Esophagus squamous epithelium (tissue), 5 donors: ENCODE data around the gene SPA17. TPM values are rescaled to one million over a fixed set of nuclear protein-coding genes. Genes with fewer than 3 reads are reported as not detected.

Source experiments
- DNase-seq: peaks from one replicate; lab custom pipeline; 2025; lab: John Stamatoyannopoulos, UW
- H3K27ac ChIP-seq, 4 donors: fragments of 200-600 bp; sonication (generic); one replicate each; pipeline ENCODE4 v1.5.1; 2016 to 2019; ENCODE audit warnings: mild to moderate bottlenecking in 1 of 4
- H3K27me3 ChIP-seq, 4 donors: fragments of 200-600 bp; sonication (generic); 1 replicate in 3 of 4; 2 replicates in 1 of 4; pipeline versions ENCODE4 v1.5.1 to v1.6.0; 2017 to 2021; ENCODE audit warnings: antibody characterized with exemption in 1 of 4
- H3K36me3 ChIP-seq, 3 donors: fragments of 200-600 bp; sonication (generic); one replicate each; pipeline ENCODE4 v1.5.1; 2016 to 2019
- H3K4me1 ChIP-seq, 3 donors: fragments of 200-600 bp; sonication (generic); one replicate each; pipeline ENCODE4 v1.5.1; 2017 to 2019
- H3K4me3 ChIP-seq, 4 donors: fragments of 200-600 bp; sonication (generic); 1 replicate in 3 of 4; 2 replicates in 1 of 4; pipeline ENCODE4 v1.5.1; 2016 to 2019; ENCODE audit warnings: mild to moderate bottlenecking in 2 of 4, moderate library complexity in 1 of 4
- H3K9me3 ChIP-seq, 3 donors: fragments of 200-600 bp; sonication (generic); one replicate each; pipeline ENCODE4 v1.5.1; 2016 to 2019
- CTCF ChIP-seq, 6 experiments: fragments of 450-650 bp in 4 of 6; fragments of 200-600 bp in 2 of 6; sonication (generic) in 2 of 6; IDR thresholded peaks; one replicate each; pipeline ENCODE4 v1.5.1; 2016 to 2019; ENCODE audit warnings: antibody characterized with exemption in 6 of 6, mild to moderate bottlenecking in 4 of 6, moderate library complexity in 4 of 6
- POLR2A ChIP-seq, 4 donors: fragments of 450-650 bp; IDR thresholded peaks; one replicate each; pipeline ENCODE4 v1.6.1; 2017; ENCODE audit warnings: antibody characterized with exemption in 4 of 4, mild to moderate bottlenecking in 4 of 4, moderate library complexity in 3 of 4
- WGBS, 2 donors: methylation state at CpG; one replicate each; pipeline ENCODE4 v1.1.5; 2018; 5-methylcytosine and 5-hydroxymethylcytosine counted together
- intact Hi-C: fragments of 100-400 bp; cut with DNase I; formaldehyde crosslinking; loops from one replicate; pipeline ENCODE4 v1.15.0; 2022
- total RNA-seq, 4 donors: library from RNA; depleted of rRNA; stranded (reverse); fragments of >200 nt; gene quantifications; one replicate each; pipeline ENCODE4 v1.1.0, GENCODE V29; 2016
- donor health status: DM: yes; HTN: yes; CAD: no.

The SPA17 gene
- total RNA-seq, 4 donors from 2014 or later, result 2.3 to 8.5 (median 6.0) TPM

GRCh38 chr11:124724979-124725718 is 51.4 kb downstream of the SPA17 start:
- H3K4me3 ChIP-seq, result no peak overlapping the region
- no peak overlapping the region for H3K27ac ChIP-seq
- no peak for DNase-seq
- 30 to 47% methylated on average over 13 to 14 of the region's 14 CpGs for WGBS, 2 donors
- peaks cover 0 to 10% (median 0%) of the 10 kb centered on the region in 3 donors for H3K4me1 ChIP-seq
- intact Hi-C loops, result no loop called here
- H3K27me3 ChIP-seq, result peaks cover 0 to 67% (median 0%) of the 10 kb centered on the region in 4 donors
- H3K36me3 ChIP-seq, result no peaks in the 10 kb centered on the region
- TF ChIP-seq CTCF (IDR thresholded peaks at IDR 0.05) (no peak), POLR2A (IDR thresholded peaks at IDR 0.05) (no peak)
- H3K9me3 ChIP-seq, result no peaks in the 10 kb centered on the region

- no peak for DNase-seq
These were observed 52.0 kb downstream of the SPA17 start for GRCh38 chr11:124725719-124726105.

GRCh38 chr11:124727474-124727873 is 53.8 kb downstream of the SPA17 start:
- no peaks in the 10 kb centered on the region for H3K9me3 ChIP-seq
- DNase-seq, result no peak
- H3K4me3 ChIP-seq, result no peak overlapping the region
- intact Hi-C loops, result no loop called here
- WGBS, 2 donors, result 71 to 82% methylated on average over 4 of the region's 4 CpGs
- TF ChIP-seq CTCF (IDR thresholded peaks at IDR 0.05) (no peak), POLR2A (IDR thresholded peaks at IDR 0.05) (no peak)
- peaks cover 0 to 10% (median 0%) of the 10 kb centered on the region in 3 donors for H3K4me1 ChIP-seq
- no peak overlapping the region for H3K27ac ChIP-seq
- H3K27me3 ChIP-seq, result peaks cover 0 to 44% (median 0%) of the 10 kb centered on the region in 4 donors
- no peaks in the 10 kb centered on the region for H3K36me3 ChIP-seq

More at GRCh38 chr11:124725719-124726105, 52.0 kb downstream of the SPA17 start:
- WGBS, 2 donors, result 20 to 32% methylated on average over 6 of the region's 6 CpGs
- Histone ChIP-seq H3K27ac (no peak overlapping the region), H3K9me3 (no peaks in the 10 kb centered on the region), H3K4me1 (peaks cover 0 to 10% (median 0%) of the 10 kb centered on the region in 3 donors), H3K36me3 (no peaks in the 10 kb centered on the region), H3K27me3 (peaks cover 0 to 62% (median 0%) of the 10 kb centered on the region in 4 donors), H3K4me3 (no peak overlapping the region)
- intact Hi-C loops, result no loop called here
- no peak for TF ChIP-seq CTCF (IDR thresholded peaks at IDR 0.05)
- no peak for TF ChIP-seq POLR2A (IDR thresholded peaks at IDR 0.05)

- 52 to 75% methylated on average over 2 of the region's 2 CpGs for WGBS, 2 donors
- no peak for TF ChIP-seq POLR2A (IDR thresholded peaks at IDR 0.05)
- TF ChIP-seq CTCF (IDR thresholded peaks at IDR 0.05), result no peak
- intact Hi-C loops, result no loop called here
- Histone ChIP-seq H3K4me3 (no peak overlapping the region), H3K36me3 (no peaks in the 10 kb centered on the region), H3K9me3 (no peaks in the 10 kb centered on the region), H3K27ac (no peak overlapping the region), H3K27me3 (peaks cover 0 to 38% (median 0%) of the 10 kb centered on the region in 4 donors), H3K4me1 (peaks cover 0 to 10% (median 0%) of the 10 kb centered on the region in 3 donors)
- no peak for DNase-seq
These were observed 54.4 kb downstream of the SPA17 start for GRCh38 chr11:124728134-124728533.

GRCh38 chr11:124729571-124729970 is 55.9 kb downstream of the SPA17 start:
- peaks cover 0 to 10% (median 0%) of the 10 kb centered on the region in 3 donors for H3K4me1 ChIP-seq
- intact Hi-C loops, result no loop called here
- H3K27me3 ChIP-seq, result peaks cover 0 to 23% (median 0%) of the 10 kb centered on the region in 4 donors
- H3K27ac ChIP-seq, result no peak overlapping the region
- no peak for DNase-seq
- H3K9me3 ChIP-seq, result no peaks in the 10 kb centered on the region
- H3K36me3 ChIP-seq, result no peaks in the 10 kb centered on the region
- TF ChIP-seq CTCF (IDR thresholded peaks at IDR 0.05) (no peak), POLR2A (IDR thresholded peaks at IDR 0.05) (no peak)
- WGBS, 2 donors, result 77 to 85% methylated on average over 4 of the region's 4 CpGs
- H3K4me3 ChIP-seq, result no peak overlapping the region
